Mesenchymal stem cell (in vitro differentiated cells and primary cell): Measurements from ENCODE around the gene LDB2.

Experiments used
- DNase-seq: peaks from one replicate; pipeline ENCODE4 v3.0.0-alpha.2; 2013
- H2AFZ ChIP-seq: one replicate; pipeline ENCODE4 v1.6.1; 2013; ENCODE audit warnings: low read depth, mild to moderate bottlenecking, control low read depth, inconsistent platforms, low read length, moderate library complexity
- H2AK5ac ChIP-seq: 2 replicates; pipeline ENCODE4 v1.6.1; 2013; ENCODE audit warnings: low read length, moderate library complexity, mild to moderate bottlenecking, inconsistent platforms; ENCODE audit not compliant: severe bottlenecking
- H2BK120ac ChIP-seq: one replicate; pipeline ENCODE4 v1.6.1; 2013; ENCODE audit warnings: low read depth, mild to moderate bottlenecking, inconsistent platforms, low read length, moderate library complexity
- H2BK12ac ChIP-seq, 2 experiments: one replicate each; pipeline ENCODE4 v1.6.1; 2013; ENCODE audit warnings: inconsistent platforms in 2 of 2, low read length in 2 of 2, mild to moderate bottlenecking in 2 of 2, moderate library complexity in 2 of 2, control low read depth in 1 of 2
- H2BK15ac ChIP-seq: one replicate; pipeline ENCODE4 v1.6.1; 2013; ENCODE audit warnings: mild to moderate bottlenecking, low read depth, inconsistent platforms; ENCODE audit not compliant: poor library complexity, severe bottlenecking
- H2BK5ac ChIP-seq: 2 replicates; pipeline ENCODE4 v1.6.1; 2013; ENCODE audit warnings: low read depth, mild to moderate bottlenecking, low read length, control low read depth, inconsistent platforms; ENCODE audit not compliant: poor library complexity, severe bottlenecking
- H3K14ac ChIP-seq, 2 experiments: one replicate each; pipeline ENCODE4 v1.6.1; 2013; ENCODE audit warnings: inconsistent platforms in 2 of 2, low read length in 2 of 2, control low read depth in 1 of 2, mild to moderate bottlenecking in 1 of 2, moderate library complexity in 1 of 2
- H3K18ac ChIP-seq, 2 experiments: one replicate each; pipeline ENCODE4 v1.6.1; 2013; ENCODE audit warnings: inconsistent platforms in 2 of 2, low read length in 2 of 2, control low read depth in 1 of 2, low read depth in 1 of 2, mild to moderate bottlenecking in 1 of 2
- H3K23ac ChIP-seq, 2 experiments: one replicate each; pipeline ENCODE4 v1.6.1; 2013; ENCODE audit warnings: inconsistent platforms in 2 of 2, low read length in 2 of 2, mild to moderate bottlenecking in 2 of 2, moderate library complexity in 2 of 2, control low read depth in 1 of 2
- H3K27ac ChIP-seq: 2 replicates; pipeline ENCODE4 v1.5.1; 2013; ENCODE audit warnings: mild to moderate bottlenecking, moderate library complexity, low read length, control low read depth, inconsistent platforms; ENCODE audit not compliant: poor library complexity, severe bottlenecking
- H3K27me3 ChIP-seq, 2 experiments: 2 replicates each; pipeline versions ENCODE4 v1.6.1 to v1.7.0; 2013; ENCODE audit warnings: low read length in 2 of 2, mild to moderate bottlenecking in 2 of 2, moderate library complexity in 2 of 2, control low read depth in 1 of 2, inconsistent platforms in 1 of 2; ENCODE audit not compliant: control insufficient read depth in 1 of 2, insufficient read depth in 1 of 2
- H3K36me3 ChIP-seq, 2 experiments: 2 replicates each; pipeline versions ENCODE4 v1.6.1 to v1.7.0; 2013; ENCODE audit warnings: low read length in 2 of 2, control low read depth in 1 of 2, inconsistent platforms in 1 of 2, low read depth in 1 of 2, mild to moderate bottlenecking in 1 of 2; ENCODE audit not compliant: insufficient read depth in 2 of 2, control insufficient read depth in 1 of 2
- H3K4ac ChIP-seq, 2 experiments: one replicate each; pipeline ENCODE4 v1.6.1; 2013; ENCODE audit warnings: inconsistent platforms in 2 of 2, low read length in 2 of 2, mild to moderate bottlenecking in 2 of 2, moderate library complexity in 2 of 2, control low read depth in 1 of 2, low read depth in 1 of 2
- H3K4me1 ChIP-seq: 2 replicates; pipeline ENCODE4 v1.6.1; 2013; ENCODE audit warnings: low read depth, low read length, control low read depth; ENCODE audit not compliant: control insufficient read depth, insufficient read depth
- H3K4me2 ChIP-seq: 2 replicates; pipeline ENCODE4 v1.6.1; 2013; ENCODE audit warnings: low read length, mild to moderate bottlenecking, inconsistent platforms; ENCODE audit not compliant: poor library complexity, severe bottlenecking
- H3K4me3 ChIP-seq, 2 experiments: 2 replicates each; pipeline versions ENCODE4 v1.5.1 to v1.7.0; 2013; ENCODE audit warnings: low read length in 2 of 2, mild to moderate bottlenecking in 2 of 2, control low read depth in 1 of 2, low read depth in 1 of 2; ENCODE audit not compliant: insufficient read depth in 1 of 2
- H3K79me1 ChIP-seq: replicated peaks from 2 replicates; pipeline ENCODE4 v1.6.1; 2013; ENCODE audit warnings: mild to moderate bottlenecking, control low read depth, low read length, inconsistent platforms; ENCODE audit not compliant: poor library complexity, severe bottlenecking
- H3K9ac ChIP-seq: 2 replicates; pipeline ENCODE4 v1.7.0; 2013; ENCODE audit warnings: mild to moderate bottlenecking, low read length, moderate library complexity
- H3K9me3 ChIP-seq: 2 replicates; pipeline ENCODE4 v1.7.0; 2013; ENCODE audit warnings: mild to moderate bottlenecking, low read length; ENCODE audit not compliant: control insufficient read depth
- H4K8ac ChIP-seq: one replicate; pipeline ENCODE4 v1.6.1; 2013; ENCODE audit warnings: inconsistent platforms, mild to moderate bottlenecking, low read length, moderate library complexity
- H4K91ac ChIP-seq: one replicate; pipeline ENCODE4 v1.6.1; 2013; ENCODE audit warnings: mild to moderate bottlenecking, low read length, inconsistent platforms
- WGBS: methylation state at CpG from one replicate; pipeline ENCODE4 v1.1.7; 2013; ENCODE audit warnings: mixed read lengths; 5-methylcytosine and 5-hydroxymethylcytosine counted together

LDB2 gene

GRCh38 chr4:16893141-16893651 is 5.2 kb downstream of the LDB2 start:
- Histone ChIP-seq H3K4me1 (no peaks in the 10 kb centered on the region), H2AK5ac (no peak overlapping the region)

GRCh38 chr4:16890651-16891050 is 7.8 kb downstream of the LDB2 start:
- no peaks in the 10 kb centered on the region for H3K4me1 ChIP-seq
- H3K9ac ChIP-seq, result no peak overlapping the region
- no peak overlapping the region for H4K91ac ChIP-seq
- no peak overlapping the region for H2BK120ac ChIP-seq
- no peak overlapping the region for H2BK15ac ChIP-seq
- H2BK5ac ChIP-seq, result no peak overlapping the region
- H2BK12ac ChIP-seq, result no peak overlapping the region
- no peak overlapping the region for H2AFZ ChIP-seq
- H3K79me1 ChIP-seq, result no peaks in the 10 kb centered on the region
- no peak overlapping the region for H3K4me2 ChIP-seq
- H3K23ac ChIP-seq, result no peak overlapping the region
- H3K36me3 ChIP-seq, result peaks cover 0 to 33% of the 10 kb centered on the region in 2 experiments
- no peak overlapping the region for H3K4ac ChIP-seq
- peak overlapping the region in 1 of 2 experiments; percentile 8 for H3K4me3 ChIP-seq
- no peak overlapping the region for H4K8ac ChIP-seq
- DNase-seq, result no peak
- no peak overlapping the region for H2AK5ac ChIP-seq
- no peaks in the 10 kb centered on the region for H3K9me3 ChIP-seq
- H3K27ac ChIP-seq, result no peak overlapping the region
- H3K27me3 ChIP-seq, result no peaks in the 10 kb centered on the region
- WGBS, result 97% methylated on average over 2 of the region's 2 CpGs
- no peak overlapping the region for H3K14ac ChIP-seq
- no peak overlapping the region for H3K18ac ChIP-seq

More at GRCh38 chr4:16893141-16893651, 5.2 kb downstream of the LDB2 start:
- DNase-seq, result peak; percentile 18
- Histone ChIP-seq H4K91ac (no peak overlapping the region), H3K79me1 (no peaks in the 10 kb centered on the region), H2BK12ac (no peak overlapping the region), H2BK120ac (no peak overlapping the region), H3K14ac (no peak overlapping the region), H2BK5ac (no peak overlapping the region), H3K4ac (no peak overlapping the region), H3K9ac (peak overlapping the region; percentile 92), H3K4me2 (no peak overlapping the region), H2AFZ (no peak overlapping the region), H3K4me3 (peak overlapping the region in 1 of 2 experiments; percentile 93), H2BK15ac (no peak overlapping the region), H3K23ac (no peak overlapping the region), H3K27ac (no peak overlapping the region), H4K8ac (no peak overlapping the region), H3K36me3 (peaks cover 0 to 11% of the 10 kb centered on the region in 2 experiments), H3K9me3 (no peaks in the 10 kb centered on the region), H3K27me3 (peaks cover 0 to under 1% of the 10 kb centered on the region in 2 experiments), H3K18ac (no peak overlapping the region)
- WGBS, result no CpG with 5 or more reads among the region's 2 CpGs

- no peak for DNase-seq
- no peak overlapping the region for H3K18ac ChIP-seq
- H4K8ac ChIP-seq, result no peak overlapping the region
- H3K23ac ChIP-seq, result no peak overlapping the region
- no peak overlapping the region for H3K4ac ChIP-seq
- no peak overlapping the region for H2BK12ac ChIP-seq
- H4K91ac ChIP-seq, result no peak overlapping the region
- H3K14ac ChIP-seq, result no peak overlapping the region
- H2AFZ ChIP-seq, result no peak overlapping the region
- H3K27ac ChIP-seq, result no peak overlapping the region
- H2BK5ac ChIP-seq, result no peak overlapping the region
- H3K27me3 ChIP-seq, result no peaks in the 10 kb centered on the region
- H3K36me3 ChIP-seq, result peaks cover 0 to 40% of the 10 kb centered on the region in 2 experiments
- H2BK15ac ChIP-seq, result no peak overlapping the region
- no peak overlapping the region for H3K4me2 ChIP-seq
- no peaks in the 10 kb centered on the region for H3K9me3 ChIP-seq
- 74% methylated on average over 3 of the region's 3 CpGs for WGBS
- H3K4me1 ChIP-seq, result no peaks in the 10 kb centered on the region
- H3K4me3 ChIP-seq, result no peak overlapping the region
- no peaks in the 10 kb centered on the region for H3K79me1 ChIP-seq
- H2AK5ac ChIP-seq, result no peak overlapping the region
- no peak overlapping the region for H3K9ac ChIP-seq
- no peak overlapping the region for H2BK120ac ChIP-seq
These were observed 8.5 kb downstream of the LDB2 start for GRCh38 chr4:16889945-16890344.

GRCh38 chr4:16887887-16888286 is 10.6 kb downstream of the LDB2 start:
- H3K36me3 ChIP-seq, result peaks cover 0 to 60% of the 10 kb centered on the region in 2 experiments
- DNase-seq, result no peak
- H3K9ac ChIP-seq, result no peak overlapping the region
- no peak overlapping the region for H3K4me3 ChIP-seq
- H3K4me2 ChIP-seq, result no peak overlapping the region
- no peaks in the 10 kb centered on the region for H3K27me3 ChIP-seq
- no peak overlapping the region for H4K91ac ChIP-seq
- H3K27ac ChIP-seq, result no peak overlapping the region
- no peak overlapping the region for H2AFZ ChIP-seq
- H3K14ac ChIP-seq, result no peak overlapping the region
- 98% methylated on average over 4 of the region's 4 CpGs for WGBS
- no peak overlapping the region for H2BK120ac ChIP-seq
- no peak overlapping the region for H4K8ac ChIP-seq
- no peak overlapping the region for H2BK12ac ChIP-seq
- H3K4me1 ChIP-seq, result no peaks in the 10 kb centered on the region
- no peaks in the 10 kb centered on the region for H3K9me3 ChIP-seq
- H3K79me1 ChIP-seq, result no peaks in the 10 kb centered on the region
- no peak overlapping the region for H3K18ac ChIP-seq
- no peak overlapping the region for H2BK15ac ChIP-seq
- no peak overlapping the region for H2AK5ac ChIP-seq
- H3K23ac ChIP-seq, result no peak overlapping the region
- H3K4ac ChIP-seq, result no peak overlapping the region
- no peak overlapping the region for H2BK5ac ChIP-seq
